Nephron progenitor cell (in vitro differentiated cells): Measurements from ENCODE around the gene EIF4A3.
"Not testable (repeated sequence)": the region's sequence is repeated elsewhere in the genome, so short reads cannot be mapped to it uniquely, and the experiment has no call there.

Source experiments
- DNase-seq: peaks from one replicate; pipeline ENCODE4 v3.0.0; 2021
- H3K27ac Mint-ChIP-seq: 2 replicates; pipeline ENCODE4 v1.8.0; 2021; ENCODE audit warnings: mild to moderate bottlenecking, moderate library complexity, mixed read lengths
- H3K27me3 Mint-ChIP-seq: 2 replicates; pipeline ENCODE4 v1.8.0; 2021; ENCODE audit warnings: mild to moderate bottlenecking, low read depth, mixed read lengths; ENCODE audit not compliant: poor library complexity
- H3K36me3 Mint-ChIP-seq: 2 replicates; pipeline ENCODE4 v1.8.0; 2021; ENCODE audit warnings: low read depth, mixed read lengths
- H3K4me1 Mint-ChIP-seq: 2 replicates; pipeline ENCODE4 v1.8.0; 2021; ENCODE audit warnings: mixed read lengths
- H3K4me3 Mint-ChIP-seq: 2 replicates; pipeline ENCODE4 v1.8.0; 2021; ENCODE audit warnings: mild to moderate bottlenecking, moderate library complexity, mixed read lengths
- H3K9me3 Mint-ChIP-seq: 2 replicates; pipeline ENCODE4 v1.8.0; 2021; ENCODE audit warnings: mild to moderate bottlenecking, moderate library complexity, mixed read lengths
- CTCF ChIP-seq: fragments of 200-600 bp; sonication (generic); IDR thresholded peaks from 2 replicates; pipeline ENCODE4 v1.5.0; 2021; ENCODE audit warnings: antibody characterized with exemption

Gene EIF4A3

DNA sequence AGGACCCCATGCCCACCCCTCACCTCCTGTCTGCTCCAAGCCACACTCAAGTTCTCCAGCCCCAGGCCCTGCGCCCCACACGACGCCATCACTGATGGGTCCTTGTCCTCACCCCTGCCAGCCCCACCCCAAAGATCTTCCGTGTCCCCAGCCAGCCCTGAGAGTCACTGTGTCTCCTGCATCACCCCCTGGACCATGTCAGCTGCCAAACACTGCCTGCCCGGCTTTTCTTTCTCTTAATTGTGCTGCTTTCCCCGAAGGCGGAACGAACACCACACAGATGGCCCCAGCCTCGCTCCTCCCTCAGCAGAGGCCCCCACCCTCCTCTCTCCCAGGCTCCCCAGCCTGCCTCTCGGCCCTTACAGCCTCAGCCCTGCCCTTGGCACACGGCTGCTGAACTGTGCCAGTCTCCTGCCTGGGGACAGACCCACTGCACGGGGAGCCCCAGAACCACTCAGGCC lies 50.3 kb downstream of the EIF4A3 start:
- H3K27me3 Mint-ChIP-seq = peaks cover 13% of the 10 kb centered on the region
- peaks cover 4% of the 10 kb centered on the region for H3K9me3 Mint-ChIP-seq
- no peak for TF ChIP-seq CTCF
- DNase-seq = no peak
- H3K36me3 Mint-ChIP-seq = peaks cover 14% of the 10 kb centered on the region
- H3K4me3 Mint-ChIP-seq = no peak overlapping the region
- H3K4me1 Mint-ChIP-seq = peaks cover 52% of the 10 kb centered on the region
- H3K27ac Mint-ChIP-seq = peak overlapping the region; percentile 93

- TF ChIP-seq CTCF = no peak
- DNase-seq = no peak
- Mint-ChIP-seq H3K4me3 (no peak overlapping the region), H3K27me3 (peaks cover 13% of the 10 kb centered on the region), H3K9me3 (peaks cover 4% of the 10 kb centered on the region), H3K4me1 (peaks cover 51% of the 10 kb centered on the region), H3K27ac (no peak overlapping the region), H3K36me3 (peaks cover 20% of the 10 kb centered on the region)
These were observed 51.0 kb downstream of the EIF4A3 start for GRCh38 chr17:80095844-80096475.

DNA sequence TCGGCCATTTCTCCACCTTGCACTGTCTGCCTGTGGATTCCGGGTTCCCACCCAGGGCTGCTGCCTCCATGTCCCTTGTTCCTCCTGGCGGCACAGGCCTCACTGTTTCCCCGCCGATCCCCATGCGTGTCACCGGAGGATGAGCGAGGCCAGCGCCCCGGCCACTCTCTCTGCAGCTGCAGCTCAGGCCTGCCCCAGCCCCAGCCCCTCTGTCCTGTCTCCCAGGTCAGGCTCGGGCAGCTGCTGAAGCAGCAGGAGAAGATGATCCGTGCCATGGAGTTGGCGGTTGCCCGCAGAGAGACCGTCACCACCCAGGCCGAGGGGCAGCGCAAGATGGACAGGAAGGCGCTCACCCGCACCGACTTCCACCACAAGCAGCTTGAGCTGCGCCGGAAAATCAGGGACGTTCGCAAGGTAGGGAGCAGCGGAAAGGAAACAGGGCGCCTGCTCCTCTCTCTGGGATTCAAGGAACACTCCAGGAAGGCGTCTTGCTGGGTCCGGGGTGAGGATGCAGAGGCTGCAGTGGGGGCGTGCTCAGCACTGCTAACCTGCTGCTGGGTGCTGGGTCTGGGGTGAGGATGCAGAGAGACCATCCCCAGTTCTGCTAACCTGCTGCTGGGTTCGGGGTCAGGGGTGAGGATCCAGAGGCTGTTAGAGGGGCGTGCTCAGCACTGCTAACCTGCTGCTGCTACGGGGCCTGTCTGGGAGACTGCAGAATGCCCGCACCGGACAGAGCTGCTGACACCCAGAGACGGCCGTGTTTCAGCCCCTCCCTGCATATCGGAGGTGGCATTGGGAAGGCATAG lies 51.7 kb downstream of the EIF4A3 start:
- Mint-ChIP-seq H3K27me3 (peaks cover 13% of the 10 kb centered on the region), H3K36me3 (peaks cover 26% of the 10 kb centered on the region), H3K4me3 (no peak overlapping the region), H3K4me1 (peaks cover 44% of the 10 kb centered on the region), H3K9me3 (peaks cover 4% of the 10 kb centered on the region), H3K27ac (peak overlapping the region; percentile 78)
- DNase-seq = no peak
- TF ChIP-seq CTCF = no peak

GRCh38 chr17:80092959-80093358 lies 54.0 kb downstream of the EIF4A3 start:
- H3K9me3 Mint-ChIP-seq = peaks cover 4% of the 10 kb centered on the region
- H3K4me1 Mint-ChIP-seq = peaks cover 30% of the 10 kb centered on the region
- no peak overlapping the region for H3K4me3 Mint-ChIP-seq
- H3K27me3 Mint-ChIP-seq = peaks cover 12% of the 10 kb centered on the region
- no peak for TF ChIP-seq CTCF
- H3K27ac Mint-ChIP-seq = no peak overlapping the region
- no peak for DNase-seq
- peaks cover 30% of the 10 kb centered on the region for H3K36me3 Mint-ChIP-seq

DNA sequence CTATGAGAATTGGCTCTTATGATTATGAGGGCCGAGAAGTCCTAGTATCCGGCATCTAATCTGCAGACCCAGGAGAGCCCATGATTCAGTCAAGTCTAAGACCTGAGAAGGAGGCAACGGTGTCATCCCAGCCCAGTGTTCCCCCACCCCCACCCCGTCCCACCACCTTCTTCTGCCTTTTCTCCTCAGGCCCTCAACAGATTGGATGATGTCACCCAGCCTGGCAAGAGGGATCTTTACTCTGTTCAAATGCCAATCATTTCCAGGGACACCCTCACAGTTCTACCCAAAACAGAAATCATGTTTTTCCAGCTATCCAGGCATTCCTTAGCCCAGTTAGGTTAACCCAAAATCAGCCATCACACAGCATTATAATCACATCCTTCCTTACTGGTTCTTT lies 55.6 kb downstream of the EIF4A3 start:
- peaks cover 9% of the 10 kb centered on the region for H3K27me3 Mint-ChIP-seq
- H3K36me3 Mint-ChIP-seq = peaks cover 30% of the 10 kb centered on the region
- H3K4me3 Mint-ChIP-seq = no peak overlapping the region
- DNase-seq = no peak
- TF ChIP-seq CTCF = no peak
- no peak overlapping the region for H3K27ac Mint-ChIP-seq
- peaks cover 4% of the 10 kb centered on the region for H3K9me3 Mint-ChIP-seq
- peaks cover 14% of the 10 kb centered on the region for H3K4me1 Mint-ChIP-seq

- H3K4me1 Mint-ChIP-seq, H3K4me3 Mint-ChIP-seq, H3K27me3 Mint-ChIP-seq, H3K9me3 Mint-ChIP-seq, DNase-seq: not testable (repeated sequence)
- Mint-ChIP-seq H3K36me3 (peaks cover 30% of the 10 kb centered on the region), H3K27ac (peak overlapping the region; percentile 72)
These were observed 56.8 kb downstream of the EIF4A3 start for GRCh38 chr17:80090164-80090563.
